Stimulated activated CD4-positive, alpha-beta T cell treated with anti-CD3 and anti-CD28 coated beads, Interleukin-1b, Interleukin-23, amount 100 ng/mL, for 4 hours (primary cell): ENCODE results near the gene PHKA2.

Source experiments
- DNase-seq, 2 donors: peaks; one replicate each; pipeline ENCODE4 v3.0.0-alpha.2; 2020; ENCODE audit warnings: low read depth in 2 of 2

Gene PHKA2

DNA sequence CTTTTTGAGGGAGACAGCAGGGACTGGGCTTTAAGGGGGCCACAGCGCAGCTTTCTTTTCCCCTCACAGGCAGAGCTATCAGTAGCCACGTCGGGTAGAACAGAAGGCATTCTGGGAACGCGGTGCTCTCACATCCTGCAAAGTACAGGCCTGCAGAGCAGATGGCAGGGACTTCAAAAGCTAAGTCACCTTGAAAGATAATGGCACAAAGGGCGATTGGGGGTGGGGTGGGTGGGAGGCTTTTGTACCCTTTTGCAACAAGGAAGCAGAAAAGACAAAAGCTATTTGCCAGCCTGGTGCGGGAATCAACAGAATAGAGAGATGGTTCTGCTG lies 93.9 kb downstream of the PHKA2 start:
- DNase-seq: no peak

DNA sequence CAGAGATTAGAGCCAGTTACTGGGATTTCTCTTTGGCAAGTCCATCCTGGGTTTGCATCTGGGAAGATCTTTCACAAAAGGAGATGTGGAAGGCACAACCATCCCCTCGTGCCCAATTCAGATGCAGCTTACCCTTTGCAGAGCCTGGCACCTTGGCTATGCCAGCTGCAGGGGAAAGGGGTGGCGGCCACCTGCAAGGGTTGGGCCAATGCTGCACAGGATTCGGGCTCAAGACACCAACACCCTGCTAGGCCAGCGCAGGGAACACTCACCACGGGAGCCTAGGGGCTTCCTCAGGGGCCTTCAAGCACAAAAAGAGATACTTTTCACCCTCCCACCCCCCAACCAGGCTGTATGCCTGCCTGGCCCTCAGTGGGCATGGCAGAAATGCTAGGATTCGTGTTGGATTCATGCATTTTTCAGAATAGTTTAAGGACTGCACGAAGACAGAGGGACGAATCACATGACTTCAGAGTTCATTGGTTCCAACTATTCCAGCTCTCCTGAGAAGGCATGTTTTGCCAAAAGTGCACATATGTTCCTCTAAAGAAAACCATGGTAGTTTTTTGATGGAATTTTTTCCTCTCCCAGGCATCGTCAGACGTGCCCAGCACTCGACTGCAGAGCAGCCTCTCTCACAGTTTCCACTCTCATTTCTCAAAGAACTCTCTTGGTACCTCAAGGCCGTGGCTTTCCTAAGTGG lies 94.4 kb downstream of the PHKA2 start:
- DNase-seq: no peak

DNA sequence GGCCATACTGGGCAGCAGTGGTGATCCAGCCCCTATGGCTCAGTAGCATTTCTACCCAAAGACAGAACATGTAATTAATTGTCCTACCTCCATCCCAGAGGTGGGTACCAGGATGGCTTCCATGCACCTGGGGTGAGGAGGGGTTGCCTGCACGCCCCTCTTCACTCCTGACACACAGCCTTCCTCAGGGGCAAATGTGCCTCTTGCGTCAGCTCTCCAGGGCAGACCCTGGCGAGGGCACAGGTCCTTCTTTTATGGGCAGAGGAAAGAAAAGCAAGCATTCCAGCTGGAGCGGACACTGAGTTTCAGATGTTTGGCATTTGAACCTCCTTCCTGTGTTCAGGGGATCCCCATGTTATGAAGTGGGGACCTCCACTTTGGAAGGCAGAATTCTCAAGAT lies 95.6 kb downstream of the PHKA2 start:
- no peak for DNase-seq

DNA sequence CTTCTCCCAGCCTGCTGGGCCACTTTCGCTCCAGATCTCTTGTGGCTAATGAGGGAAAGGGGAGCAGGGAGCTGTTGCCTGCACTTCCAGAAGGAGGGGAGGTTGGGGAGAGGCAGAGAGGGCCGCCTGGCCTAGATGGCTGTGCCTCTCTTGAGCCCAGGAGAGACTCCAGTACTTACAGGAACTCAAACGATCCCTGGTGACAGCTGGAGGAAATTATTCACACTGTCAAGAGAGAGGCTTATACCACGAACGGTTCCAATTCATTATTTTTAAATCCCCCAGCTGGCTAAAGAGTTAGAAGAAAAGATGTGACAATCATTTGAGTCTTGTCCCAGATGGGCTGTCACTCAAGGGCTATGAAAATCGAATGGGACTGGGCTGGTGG lies 96.1 kb downstream of the PHKA2 start:
- no peak for DNase-seq

DNA sequence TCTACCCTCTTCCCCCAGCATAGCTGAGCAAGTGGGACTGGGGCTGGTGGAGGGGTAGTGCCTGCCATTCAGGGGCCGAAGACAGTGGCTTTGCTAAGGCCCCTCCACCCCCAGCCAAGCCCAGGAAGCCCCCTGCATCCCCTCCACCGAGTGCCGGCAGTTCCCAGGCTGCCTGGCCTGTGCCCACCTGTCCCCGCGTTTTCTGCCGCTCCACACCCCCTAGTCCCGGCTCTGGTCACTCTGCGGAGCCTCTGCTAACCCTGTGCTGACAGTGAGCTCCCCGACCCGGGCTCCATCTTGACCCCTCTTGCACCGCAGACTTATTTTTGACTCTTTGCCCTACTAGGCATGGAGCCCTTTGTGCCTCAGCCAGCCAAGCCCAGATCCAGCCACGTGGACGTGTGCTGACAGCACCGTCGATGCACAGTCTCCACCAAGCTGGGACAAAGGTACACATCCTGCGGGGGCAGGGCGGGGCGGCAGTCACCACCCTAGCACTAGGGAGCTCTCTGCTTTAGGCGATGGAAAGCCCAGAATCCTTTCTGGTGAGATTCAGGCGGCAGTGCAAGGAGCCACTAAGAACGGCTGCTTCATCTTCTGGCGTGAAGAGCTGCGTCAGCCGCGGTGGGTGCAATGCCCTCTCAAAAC lies 96.6 kb downstream of the PHKA2 start:
- DNase-seq: no peak

DNA sequence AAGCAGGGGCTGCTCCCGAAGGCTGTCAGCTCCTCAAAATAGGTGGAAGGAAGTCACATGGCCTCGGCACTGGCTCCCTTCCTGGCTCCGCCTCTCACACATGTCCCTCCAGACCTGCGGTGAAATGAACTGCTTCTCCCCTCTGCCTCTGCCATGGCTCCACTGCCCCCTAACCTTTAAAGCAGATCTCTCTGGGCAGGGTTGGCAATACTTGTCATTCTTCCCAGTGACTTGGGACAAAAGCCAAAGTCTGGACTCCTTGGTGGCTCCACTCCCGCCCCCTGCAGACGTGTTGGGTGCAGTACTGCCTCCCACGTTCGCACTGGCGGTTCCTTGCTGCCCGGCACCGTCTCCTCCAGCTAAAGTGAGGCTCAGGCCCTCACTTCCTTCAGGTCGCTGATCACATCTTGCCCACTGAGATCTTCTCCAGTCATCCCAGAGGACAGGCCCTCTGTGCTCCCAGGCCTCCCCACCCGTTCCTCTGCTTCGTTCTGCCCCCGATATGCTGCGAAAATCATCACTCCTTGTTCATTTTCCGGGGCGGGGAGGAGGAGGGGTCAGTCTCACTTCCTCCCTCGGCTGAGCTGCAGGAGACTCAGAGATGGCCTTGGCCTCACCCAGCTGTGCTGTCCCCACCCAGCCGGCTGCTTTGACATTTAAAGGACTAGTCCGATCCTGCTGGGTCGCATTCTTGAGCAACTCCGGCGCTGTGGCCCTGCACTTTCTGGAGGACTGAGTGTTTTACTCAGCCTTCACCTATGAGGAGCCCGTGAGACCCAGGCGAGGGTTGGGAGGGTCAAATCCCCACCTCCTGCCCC lies 97.4 kb downstream of the PHKA2 start:
- peak; percentile 18 to 24 for DNase-seq

DNA sequence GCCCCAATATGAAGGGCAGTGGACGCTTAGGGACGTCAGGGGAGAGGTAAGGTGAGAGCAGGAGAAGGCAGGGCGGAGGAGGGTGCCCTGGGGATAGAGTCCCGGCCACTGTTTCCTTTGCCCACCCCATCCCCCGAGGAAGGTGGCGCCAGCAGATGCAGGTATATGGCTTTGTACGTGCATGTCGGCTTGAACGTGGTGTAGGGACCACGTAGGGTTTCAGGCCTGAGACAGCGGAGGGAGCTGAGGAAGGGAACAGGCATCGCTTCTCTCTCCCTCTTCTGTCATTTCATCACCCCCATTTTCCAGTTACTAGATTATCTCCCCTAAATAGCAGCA lies 97.9 kb downstream of the PHKA2 start:
- DNase-seq: no peak

DNA sequence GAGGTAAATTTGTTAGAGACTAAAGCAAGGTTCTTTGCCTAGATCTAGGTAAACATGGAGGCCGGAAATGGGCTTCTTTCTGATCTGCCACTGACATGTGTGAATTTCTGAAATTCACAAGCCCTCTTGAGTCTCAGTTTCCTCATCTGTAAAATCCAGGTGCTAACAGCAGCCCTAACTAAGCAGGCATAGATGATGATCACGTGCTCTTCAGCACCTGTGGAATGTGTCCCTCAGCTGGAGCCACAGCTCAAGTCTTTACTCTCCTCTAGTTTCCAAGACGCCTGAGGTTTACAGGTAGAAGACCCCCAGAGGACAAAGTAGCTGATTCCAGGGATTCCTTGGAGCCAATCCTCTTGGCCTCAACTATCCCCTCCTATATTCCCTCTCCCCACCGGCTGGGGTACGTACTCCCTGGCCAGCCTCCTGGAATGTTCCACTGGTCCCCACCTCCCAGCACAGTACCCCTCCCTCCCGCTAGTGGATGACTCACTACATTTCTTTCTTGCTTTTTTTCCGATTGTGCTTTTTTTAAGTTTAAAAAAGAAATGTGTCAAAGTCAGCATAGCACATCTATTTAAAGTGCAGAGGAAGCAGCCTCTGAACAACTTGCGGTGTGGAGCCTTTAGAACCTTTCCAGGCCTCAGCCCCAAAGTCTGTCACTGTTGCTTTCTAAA lies 98.4 kb downstream of the PHKA2 start:
- DNase-seq: no peak

DNA sequence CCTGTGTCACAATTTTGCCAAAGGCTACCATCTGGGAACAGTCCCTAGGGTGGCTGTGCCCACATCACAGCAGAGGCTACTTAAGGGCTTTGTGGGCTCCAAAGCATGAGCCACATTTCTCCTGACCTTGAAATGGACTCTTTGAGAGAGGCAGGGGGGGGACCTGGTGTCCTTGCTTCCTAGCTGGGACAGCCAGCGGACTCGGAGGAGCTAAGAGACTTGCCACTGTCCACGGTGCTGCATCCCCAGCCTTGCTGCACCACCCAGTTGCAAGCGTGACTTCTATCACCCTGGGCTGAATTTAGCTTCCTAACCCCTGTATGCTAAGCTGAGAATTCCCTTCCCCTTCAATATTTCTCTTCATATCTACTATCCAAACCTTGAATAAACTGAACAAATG lies 99.0 kb downstream of the PHKA2 start:
- DNase-seq: no peak

DNA sequence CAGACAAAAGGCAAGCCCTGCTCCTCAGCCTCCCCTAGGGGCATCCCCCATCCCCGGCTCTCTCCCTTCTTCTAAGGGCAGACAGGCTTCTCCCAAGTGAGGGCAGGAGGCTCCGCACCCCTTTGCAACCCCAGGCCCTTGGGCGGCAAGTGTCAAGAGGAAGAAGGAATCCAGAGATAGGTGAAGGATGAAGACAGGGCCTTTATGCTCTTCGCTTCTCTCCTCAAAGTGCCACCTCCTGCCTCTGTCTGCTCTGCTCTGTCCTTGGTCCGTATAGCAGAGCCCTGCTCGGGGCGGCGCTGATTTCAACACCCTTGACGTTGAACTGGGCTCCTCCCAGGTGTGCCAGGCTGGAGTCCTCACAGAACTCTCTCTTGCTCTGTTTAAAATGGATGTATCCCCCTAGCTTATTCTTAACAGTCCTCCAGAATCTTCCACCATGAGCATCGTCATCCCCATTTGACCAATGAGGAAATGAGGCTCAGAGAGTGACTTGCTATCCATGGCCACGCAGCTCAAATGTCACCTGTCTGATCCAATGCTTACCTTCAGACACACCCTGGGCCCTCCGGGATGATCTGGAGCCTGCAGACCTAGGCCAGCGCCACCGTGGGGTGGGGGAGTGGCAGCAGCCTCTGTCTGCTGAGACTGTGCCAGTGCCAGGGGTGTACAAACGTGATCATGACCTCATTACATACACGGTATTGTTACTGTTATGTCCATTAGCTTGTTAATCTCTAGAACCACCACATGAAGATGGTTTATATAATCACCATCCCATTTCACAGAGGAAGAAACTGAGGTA lies 99.8 kb downstream of the PHKA2 start:
- no peak for DNase-seq

DNA sequence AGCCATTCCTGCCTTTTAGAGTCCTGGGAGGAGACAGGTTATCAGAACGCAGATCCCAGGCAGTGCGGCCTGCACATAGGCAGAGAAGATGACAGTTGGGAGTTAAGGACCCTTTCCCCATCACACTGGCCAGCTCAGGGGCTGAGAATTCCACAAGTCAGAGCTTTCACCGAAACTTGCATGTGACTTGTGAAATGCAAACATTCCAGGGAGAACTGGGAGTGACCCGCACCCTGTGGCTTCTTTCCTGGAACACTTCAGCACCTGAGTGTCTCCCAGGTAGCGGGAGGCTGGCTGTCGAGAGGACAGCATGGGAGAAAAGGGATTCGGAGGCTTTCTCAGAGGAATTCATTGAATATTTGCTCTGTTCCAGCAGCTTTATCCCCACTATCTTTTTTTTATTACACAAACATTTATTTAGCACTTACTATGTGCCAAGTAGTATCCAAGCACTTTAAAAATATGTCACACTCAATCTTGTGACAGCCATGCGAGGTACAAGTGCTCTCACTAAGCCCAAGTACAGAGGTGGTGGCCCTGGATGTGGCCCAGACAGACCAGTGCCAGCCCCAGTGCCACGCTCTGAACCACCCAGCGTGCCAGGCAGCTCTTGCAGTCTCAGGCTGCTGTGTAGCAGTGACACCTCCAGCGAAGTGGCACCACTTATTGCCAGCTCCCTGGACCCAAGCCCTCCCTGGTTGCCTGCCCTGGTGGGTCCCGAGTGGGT lies 100.5 kb downstream of the PHKA2 start:
- DNase-seq: no peak

DNA sequence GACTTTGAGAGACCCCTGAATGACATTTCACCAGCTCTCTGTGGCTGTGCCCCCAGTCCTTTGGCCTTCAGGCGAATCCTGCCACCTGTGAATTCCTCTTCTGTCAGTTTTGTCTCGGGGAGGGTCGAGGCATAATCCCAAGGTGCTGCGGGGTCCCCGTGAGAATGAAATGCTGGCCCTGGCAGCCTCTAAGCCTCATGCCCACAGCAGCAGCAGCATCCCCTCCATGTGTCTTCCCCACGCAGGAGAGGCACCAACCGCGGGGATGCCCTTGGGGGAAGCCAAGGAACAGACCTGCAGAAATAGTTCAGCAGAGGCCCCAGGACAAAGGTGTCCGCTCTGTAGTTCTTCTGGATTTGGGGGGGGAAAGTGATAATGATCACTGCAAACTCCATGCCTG lies 104.8 kb downstream of the PHKA2 start:
- no peak for DNase-seq

DNA sequence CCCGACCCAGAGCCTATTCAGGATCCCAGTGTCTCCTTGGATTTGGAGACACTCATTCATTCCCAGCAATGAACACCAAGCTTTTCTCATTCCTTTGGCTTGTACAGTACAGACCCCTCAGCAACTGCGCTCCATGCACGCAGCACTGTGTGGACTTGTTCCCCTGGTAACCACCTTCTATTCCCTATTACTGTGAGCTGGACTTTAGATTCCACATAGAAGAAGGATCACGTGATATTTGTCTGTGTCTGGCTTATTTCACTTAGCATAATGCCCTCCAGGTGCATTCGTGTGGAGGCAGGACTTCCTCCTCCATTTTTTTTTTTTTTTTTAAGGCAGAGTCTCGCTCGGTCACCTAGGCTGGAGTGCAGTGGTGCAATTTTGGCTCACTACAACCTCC lies 106.4 kb downstream of the PHKA2 start:
- no peak for DNase-seq

DNA sequence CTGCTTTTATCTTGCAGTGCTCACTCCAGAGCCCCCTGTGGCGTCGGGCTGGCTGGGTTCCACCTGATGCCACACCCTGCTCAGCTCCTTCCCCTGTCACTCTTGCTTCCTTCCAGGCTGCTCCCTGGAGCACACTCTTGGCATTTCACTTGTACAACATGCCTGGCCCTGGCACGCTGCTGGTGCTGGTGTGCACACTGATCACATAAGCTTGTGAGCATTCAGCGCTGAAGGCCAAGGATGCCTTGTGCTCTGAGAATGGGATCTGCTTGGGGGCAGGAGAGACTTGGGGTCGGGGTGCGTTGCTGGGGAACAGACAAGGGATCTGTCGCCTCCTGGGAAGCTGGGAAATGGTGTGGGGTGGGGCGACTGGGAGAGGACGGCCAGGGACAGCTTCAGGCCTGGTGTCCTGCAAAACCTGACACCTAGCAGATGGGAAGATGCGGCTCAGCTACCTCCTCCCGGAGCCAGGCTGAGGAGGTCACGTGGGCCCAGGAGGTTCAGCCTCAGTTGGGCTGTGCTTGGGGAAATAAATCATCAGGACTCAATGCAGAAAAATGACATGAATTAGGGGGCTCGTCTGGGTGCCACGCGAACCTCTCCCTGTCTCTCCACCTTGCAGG lies 108.5 kb downstream of the PHKA2 start:
- DNase-seq: no peak

DNA sequence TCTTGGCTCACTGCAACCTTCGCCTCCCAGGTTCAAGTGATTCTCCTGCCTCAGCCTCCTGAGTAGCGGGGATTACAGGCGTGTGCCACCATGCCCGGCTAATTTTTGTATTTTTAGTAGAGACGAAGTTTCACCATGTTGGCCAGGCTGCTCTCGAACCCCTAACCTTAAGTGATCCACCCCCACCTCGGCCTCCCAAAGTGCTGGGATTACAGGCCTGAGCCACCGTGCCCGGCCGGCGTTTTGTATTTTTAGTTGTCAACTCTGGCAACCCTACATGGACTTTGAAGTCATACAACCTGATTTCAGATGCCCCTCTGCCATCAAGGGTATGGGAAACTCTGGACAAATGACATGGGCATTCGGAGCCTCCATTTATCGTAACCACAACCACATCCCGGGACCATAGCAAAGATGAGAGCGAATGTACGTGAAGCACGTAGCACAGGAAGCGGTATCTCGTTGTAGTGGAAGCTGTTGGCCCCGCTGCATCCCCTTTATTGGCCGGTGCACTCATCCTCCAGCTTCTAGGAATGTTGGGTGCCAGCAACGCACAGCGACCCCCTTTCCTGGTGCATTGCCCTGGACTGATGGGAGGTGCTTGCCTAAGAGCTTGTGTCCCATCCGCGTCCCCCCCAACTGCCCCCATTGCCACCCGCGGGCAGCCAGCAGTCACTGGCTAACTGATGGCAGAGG lies 109.2 kb downstream of the PHKA2 start:
- no peak for DNase-seq

DNA sequence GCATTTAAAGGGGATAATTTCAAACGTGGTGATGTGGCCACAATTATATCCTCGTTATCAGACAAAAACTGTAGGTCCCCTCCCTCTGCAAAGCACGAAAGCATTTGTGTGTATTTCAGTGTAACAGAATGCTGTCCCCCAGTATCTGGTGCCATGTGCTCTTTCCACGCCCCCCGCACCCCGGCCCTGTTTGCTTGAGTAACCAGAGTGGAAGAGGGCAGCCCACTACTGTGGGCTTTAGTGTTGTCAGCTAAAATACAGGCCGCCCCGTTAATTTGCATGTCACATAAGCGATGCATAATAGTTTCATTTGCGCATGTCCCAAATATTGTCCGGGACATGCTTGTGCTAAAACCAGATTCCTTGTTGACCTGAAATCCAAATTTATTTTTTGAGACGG lies 110.1 kb downstream of the PHKA2 start:
- DNase-seq: no peak

DNA sequence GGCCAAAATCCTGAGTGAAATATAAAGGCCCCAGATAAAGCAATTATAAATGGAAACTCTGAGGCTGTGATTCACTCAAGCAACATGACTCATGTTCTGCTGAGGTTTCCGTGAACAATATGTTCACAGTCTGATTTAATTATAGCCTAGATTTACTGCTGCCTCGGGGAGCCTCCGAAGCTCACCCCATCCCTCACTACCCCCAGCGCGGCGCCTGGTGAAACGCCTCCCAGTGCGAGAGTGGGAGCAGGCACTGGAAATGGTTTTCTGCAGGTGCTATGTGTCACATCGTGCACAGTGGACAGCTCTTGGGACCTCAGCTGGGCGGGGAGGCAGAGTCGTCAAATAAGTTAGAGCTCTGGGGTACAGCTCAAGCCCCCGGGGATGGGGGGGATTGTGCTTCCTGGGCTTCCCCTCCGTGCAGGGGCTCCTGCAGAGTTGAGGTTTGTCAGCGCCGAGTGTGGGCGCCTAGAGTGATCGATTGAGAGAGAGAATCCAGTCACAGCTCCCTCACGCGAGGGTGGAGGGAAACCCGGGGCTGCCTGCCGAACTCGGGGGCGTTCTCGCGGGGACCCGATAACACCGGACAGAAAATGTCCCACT lies 110.6 kb downstream of the PHKA2 start:
- DNase-seq: no peak

DNA sequence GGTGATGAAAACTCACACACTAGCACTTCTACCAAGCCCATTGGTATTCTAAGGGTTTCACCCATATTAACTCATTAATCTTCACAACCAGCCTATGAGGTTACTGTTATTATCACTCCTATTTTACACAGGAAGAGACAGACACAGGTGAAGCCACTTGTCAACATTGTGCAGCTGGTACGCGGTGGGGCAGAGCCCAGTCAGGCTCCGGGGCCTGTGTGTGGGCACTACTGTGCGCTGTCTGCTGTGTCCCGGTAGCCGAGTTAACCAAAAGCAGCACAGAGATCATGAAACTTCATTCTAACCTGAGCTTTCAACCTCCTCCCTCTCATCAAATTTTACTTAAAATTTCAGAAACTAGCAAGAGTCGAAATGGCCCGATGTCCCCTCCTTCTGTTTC lies 111.3 kb downstream of the PHKA2 start:
- DNase-seq: no peak

DNA sequence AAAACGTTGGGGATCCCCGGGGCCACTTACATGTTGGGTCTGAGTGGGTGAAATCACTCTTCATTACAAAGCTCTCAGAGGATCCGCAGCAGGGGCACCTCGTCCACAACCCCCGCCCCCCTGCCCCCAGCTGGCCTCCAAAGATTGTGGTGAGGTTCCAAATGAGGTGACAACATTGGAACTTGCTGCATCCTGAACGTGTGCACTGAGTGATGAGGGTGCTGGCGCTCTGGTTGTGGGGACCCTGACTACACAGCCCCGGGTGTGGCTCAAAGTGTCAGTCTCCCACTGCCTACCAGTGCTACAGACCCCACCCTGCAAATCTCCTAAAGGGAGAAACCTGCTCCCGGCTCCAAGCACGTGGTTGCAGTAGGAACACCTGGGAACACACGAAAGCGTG lies 111.9 kb downstream of the PHKA2 start:
- DNase-seq: no peak
